NCI-H2227 (cell line): ENCODE data around the gene SMARCE1.

Experiments
- DNase-seq: peaks from one replicate; lab custom pipeline; 2025; ENCODE audit not compliant: unreplicated experiment; lab: John Stamatoyannopoulos, UW

The SMARCE1 gene

GRCh38 chr17:40612599-40613244 lies 34.9 kb downstream of the SMARCE1 start:
- no peak for DNase-seq

DNA sequence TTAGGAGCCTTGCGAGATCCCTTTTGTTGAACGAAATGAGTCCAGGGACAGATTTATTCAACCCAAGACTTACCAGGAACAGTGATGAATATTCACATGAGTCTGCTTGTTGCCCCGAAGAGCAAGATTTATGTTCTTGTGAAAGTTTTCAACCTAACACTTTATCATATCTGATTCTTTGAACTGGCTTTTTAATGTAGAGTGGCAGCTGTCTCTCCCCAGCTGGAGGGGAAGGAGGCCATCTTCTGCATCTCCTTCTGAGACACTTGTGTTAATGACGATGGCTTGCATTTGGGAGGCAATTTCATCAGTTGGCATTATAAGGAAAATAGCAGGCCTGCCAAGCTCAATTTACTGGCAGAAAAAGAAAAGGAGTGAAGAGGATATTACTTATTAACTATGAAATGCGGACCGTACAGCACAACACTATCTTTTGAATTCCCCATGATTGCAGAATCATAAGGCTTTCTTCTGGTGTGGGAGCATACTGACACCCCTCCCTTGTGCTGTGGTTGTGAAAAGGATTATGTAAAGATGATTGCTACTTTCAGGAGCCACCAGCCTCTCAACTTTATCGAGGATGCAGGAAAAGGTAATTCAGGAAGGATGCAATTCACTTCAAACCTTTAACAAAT lies 35.7 kb downstream of the SMARCE1 start:
- no peak for DNase-seq

GRCh38 chr17:40610359-40610758 lies 37.3 kb downstream of the SMARCE1 start:
- DNase-seq: no peak

DNA sequence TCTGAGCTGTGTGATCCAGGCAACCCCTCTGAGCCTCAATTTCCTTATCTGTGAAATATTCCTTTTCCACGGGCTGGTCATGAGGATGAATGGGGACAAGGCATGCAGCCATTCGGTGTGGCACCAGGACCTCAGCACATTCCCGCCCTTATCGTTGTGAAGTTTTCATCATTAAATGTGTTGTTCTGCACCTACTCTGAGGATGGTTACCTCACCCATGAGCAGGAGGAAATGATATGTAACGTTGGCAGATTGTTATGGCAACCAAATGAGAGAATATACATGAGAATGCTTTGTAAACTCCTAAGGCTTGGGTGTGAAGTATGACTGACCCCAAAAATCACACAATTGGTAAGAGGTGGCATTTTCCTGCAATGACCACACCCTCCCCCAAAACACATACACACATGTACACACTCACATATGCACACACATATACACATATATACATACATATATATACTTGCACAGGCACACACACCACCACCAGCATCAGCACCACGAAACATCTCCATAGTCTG lies 39.5 kb downstream of the SMARCE1 start:
- no peak for DNase-seq

- no peak for DNase-seq
These were observed 40.0 kb downstream of the SMARCE1 start for GRCh38 chr17:40607641-40608040.

GRCh38 chr17:40606548-40607353 lies 40.9 kb downstream of the SMARCE1 start:
- no peak for DNase-seq

- no peak for DNase-seq
These were observed 42.3 kb downstream of the SMARCE1 start for GRCh38 chr17:40605306-40605705.

- no peak for DNase-seq
These were observed 43.1 kb downstream of the SMARCE1 start for GRCh38 chr17:40604327-40605080.

- no peak for DNase-seq
These were observed 44.9 kb downstream of the SMARCE1 start for GRCh38 chr17:40602445-40603443.

- DNase-seq: no peak
These were observed 47.1 kb downstream of the SMARCE1 start for GRCh38 chr17:40600486-40601046.

- no peak for DNase-seq
These were observed 48.2 kb downstream of the SMARCE1 start for GRCh38 chr17:40599468-40599763.

DNA sequence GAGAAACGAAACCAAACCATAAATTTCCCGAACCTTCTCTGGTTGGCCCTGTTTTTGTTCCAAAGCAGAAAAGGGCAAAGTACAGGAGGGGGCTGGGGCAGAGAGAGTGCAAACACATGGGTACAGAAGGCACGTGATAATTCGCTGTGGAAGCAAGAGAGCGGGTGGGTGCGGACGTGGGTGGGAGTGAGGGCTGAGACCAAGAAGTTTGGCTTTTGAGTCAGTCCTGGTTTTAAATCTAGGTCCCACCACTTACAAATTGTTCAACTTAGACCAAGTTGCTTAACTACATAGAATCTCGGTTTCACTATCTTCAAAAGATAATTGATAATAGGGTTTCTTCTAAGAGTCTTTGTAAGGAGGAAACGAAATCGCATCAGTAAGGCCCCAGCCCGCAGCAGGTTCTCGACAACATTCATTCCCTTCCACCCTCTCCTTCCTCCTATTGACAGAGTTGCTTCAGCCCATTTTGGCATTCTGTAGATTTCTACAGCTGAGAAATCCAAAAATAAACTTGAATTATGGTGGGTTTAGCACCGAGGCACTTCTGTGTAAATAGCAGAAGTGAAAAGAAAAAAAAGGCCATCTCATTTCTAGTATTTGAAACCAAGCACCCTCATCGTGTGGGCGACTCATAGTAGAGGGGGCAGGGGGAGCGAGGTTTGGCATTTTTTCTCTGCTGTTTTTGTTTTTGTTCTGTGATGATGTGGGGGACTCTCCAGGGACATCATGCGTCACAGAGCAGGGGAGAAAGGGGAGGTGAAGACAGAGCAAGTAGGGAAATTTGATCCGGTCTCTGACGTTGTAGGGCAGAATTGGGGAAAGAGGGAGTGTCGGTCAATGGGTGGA lies 48.8 kb downstream of the SMARCE1 start:
- DNase-seq: no peak

DNA sequence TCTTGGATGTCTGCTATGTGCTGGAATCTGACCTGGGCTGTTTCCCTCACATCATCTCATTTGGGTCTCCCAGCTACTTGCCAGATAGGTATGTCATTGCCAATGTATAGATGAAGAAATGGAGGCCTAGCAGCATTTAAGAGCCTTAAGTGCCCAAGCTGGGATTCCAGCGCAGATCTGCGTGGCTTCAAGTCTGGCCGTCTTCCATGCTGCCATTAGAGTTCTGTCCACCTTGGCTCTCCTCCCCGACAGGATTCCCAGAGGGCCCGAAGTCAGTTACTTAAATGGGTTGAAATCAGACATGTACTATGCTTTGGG lies 49.4 kb downstream of the SMARCE1 start:
- no peak for DNase-seq

- no peak for DNase-seq
These were observed 49.9 kb downstream of the SMARCE1 start for GRCh38 chr17:40597556-40598300.

GRCh38 chr17:40597156-40597555 lies 50.5 kb downstream of the SMARCE1 start:
- no peak for DNase-seq

DNA sequence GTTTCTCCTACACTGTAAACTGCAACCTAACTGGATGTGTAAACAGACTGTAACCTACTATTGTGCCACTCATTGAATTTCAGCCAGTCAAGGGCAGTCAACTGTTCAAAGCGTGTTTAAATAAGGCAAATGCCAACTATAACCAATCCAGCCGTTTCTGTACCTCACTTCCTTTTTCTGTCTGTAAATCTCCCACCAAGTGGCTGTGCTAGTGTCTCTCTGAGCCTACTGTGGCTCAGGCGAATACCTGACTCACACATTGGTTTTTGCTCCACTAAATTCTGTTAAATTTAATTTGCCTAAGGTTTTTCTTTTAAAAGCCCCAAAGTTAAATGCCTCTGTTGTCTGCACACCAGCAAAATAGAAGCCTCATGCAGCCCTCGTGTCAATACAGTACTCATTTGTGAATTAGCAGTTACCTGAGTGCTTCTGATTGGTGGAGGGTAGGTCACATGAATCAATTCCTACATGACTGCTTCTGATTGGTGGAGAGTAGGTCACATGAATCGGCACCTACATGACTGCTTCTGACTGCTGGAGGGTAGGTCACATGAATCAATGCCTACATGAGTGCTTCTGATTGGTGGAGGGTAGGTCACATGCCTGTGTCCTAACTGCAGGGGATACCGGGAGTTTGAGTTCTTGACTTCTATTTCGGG lies 51.2 kb downstream of the SMARCE1 start:
- DNase-seq: peak; percentile 65

DNA sequence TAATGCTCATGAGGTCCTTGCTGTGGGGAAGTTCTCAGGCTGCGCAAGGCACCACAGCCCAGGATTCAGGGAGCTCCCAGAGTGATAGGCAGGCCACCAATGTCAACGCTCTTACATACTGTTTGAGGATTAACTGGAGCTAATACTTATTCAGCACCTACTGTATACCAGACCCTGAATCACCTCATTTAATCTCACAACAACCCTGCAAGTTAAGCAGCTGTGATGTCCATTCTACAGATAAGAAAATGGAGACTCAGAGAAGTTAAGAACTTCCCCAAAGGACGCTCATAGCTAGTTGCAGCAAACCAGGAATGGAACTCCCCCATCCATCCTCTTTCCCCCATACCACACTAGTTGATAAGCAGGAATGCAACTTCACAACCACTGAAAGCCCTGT lies 56.9 kb downstream of the SMARCE1 start:
- DNase-seq: no peak

GRCh38 chr17:40588552-40588951 lies 59.1 kb downstream of the SMARCE1 start:
- DNase-seq: no peak
